Superior temporal gyrus (tissue), 1 donor: ENCODE measurements around the gene USE1.
A peak's percentile ranks its signal among the peaks of the same experiment; 100 is the strongest.

ENCODE experiments used
- DNase-seq: peaks from one replicate; pipeline ENCODE4 v3.0.0-alpha.2; 2016; ENCODE audit errors: extremely low spot score

Gene USE1

DNA sequence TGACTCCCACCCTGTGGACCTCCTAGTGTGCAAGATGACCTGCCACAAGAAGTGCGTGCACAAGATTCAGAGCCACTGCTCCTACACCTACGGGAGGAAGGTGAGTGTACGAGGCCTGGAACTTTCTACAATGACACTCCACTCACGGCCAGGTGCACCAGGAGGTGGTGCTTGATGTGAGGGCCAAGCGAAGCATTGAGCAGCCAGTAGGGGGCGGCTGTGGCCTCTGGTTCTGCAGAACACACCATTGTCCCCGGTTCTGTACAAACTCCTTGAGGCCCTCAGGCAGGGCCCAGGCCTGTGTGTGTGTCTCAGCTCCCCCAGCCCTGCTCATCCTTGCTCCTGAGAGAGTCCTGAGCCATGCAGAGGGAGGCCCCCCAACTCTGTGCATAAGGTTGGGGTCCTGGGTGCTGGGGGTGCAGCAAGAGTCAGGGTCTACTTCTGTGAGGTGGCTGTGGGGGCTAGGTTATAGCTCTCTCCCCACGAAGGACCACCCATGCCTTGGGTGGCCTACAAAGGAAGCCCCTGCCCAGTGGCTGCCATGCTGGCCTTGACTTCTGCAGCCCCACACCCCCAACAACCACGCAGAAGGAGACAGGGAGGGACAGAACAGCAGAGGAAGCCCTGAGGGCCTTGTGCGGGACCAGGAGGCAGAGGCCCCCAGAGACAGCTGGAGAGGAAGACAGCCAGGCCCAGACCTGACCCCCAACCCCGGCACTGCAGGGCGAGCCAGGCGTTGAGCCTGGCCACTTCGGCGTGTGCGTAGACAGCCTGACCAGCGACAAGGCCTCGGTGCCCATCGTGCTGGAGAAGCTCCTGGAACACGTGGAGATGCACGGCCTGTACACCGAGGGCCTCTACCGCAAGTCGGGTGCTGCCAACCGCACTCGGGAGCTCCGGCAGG, 9.7 kb upstream of the USE1 start:
- peak; percentile 54 for DNase-seq

DNA sequence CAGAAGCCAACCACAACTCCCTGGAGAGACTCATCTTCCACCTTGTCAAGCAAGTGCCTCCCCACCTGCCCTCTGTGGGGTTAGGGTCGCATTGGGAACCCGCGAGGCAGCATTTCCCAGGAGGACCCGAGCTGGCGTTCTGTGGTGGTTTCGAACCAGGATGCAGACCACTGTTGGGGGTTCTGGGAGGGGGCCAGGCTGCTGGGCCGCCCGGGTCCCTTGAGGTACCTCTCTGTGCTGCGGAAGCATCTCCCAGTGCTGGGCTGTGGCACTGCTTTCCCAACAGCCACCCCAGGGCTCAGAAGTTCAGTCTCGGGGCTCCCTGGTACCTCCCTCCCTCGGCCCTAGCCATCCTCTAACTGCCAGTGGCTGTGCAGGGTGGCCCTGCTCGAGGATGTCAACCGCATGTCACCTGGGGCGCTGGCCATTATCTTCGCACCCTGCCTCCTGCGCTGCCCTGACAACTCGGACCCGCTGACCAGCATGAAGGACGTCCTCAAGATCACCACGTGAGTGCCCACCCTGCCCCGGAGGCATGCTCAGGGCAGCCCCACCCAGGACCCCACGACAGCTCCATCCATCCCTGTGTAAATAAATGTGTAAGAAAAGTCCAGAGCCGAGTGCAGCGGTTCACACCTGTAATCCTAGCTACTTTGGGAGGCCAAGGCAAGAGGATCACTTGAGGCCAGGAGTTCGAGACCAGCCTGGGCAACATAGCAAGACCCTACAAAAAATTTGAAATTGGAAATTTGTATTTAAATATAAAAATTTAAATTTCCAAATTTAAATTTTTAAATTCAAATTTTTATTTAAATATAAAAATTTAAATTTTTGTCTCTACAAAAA, 8.2 kb upstream of the USE1 start:
- DNase-seq, result no peak

GRCh38 chr19:17209126-17210036, 5.8 kb upstream of the USE1 start:
- no peak for DNase-seq

DNA sequence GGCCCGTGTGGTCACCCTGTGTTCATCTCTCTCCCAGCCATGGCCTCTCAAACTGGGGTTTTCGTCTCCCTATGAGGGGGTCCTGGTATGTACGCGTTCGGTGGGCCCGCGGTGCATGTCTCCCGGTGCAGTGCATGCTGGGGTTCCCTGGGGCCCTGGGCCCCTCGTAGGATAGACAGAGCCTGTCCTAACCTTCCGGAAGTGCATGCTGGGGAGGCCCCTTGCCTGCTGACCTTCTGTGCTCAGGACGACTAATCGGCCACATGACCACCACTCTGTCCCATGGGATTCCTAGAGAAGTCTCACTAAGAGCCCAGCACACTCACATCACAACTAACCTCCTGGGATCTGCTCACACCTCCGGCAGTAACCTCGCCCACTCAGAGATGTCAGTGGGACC, 4.9 kb upstream of the USE1 start:
- DNase-seq, result no peak

DNA sequence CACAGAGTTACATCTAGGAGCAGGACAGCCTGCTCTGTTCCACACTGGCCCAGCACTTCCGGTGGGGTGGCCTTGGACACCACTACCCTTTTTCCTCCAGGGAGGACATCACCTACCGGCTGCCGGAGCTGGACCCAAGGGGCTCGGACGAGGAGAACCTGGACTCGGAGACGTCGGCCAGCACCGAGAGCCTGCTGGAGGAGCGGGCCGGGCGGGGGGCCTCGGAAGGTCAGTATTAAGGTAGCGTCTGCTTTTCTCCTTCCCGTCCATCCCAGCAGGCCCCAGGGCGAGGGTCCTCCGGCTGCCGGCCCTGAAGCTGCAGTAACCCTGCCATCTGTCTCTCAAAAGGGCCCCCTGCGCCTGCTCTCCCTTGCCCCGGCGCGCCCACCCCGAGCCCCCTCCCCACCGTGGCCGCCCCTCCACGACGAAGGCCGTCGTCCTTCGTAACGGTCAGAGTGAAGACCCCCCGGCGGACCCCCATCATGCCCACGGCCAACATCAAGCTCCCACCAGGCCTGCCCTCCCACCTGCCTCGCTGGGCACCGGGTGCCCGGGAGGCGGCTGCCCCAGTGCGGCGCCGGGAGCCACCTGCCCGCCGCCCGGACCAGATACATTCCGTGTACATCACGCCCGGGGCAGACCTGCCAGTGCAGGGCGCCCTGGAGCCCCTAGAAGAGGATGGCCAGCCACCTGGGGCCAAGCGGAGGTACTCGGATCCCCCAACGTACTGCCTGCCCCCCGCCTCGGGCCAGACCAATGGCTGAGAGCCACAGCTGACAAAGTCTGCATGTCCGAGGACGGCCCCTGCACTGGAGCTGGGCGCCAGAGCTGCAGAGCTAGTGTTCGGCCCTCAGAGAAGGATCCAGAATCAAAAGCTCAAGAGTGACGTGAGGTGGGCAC, 3.4 kb upstream of the USE1 start:
- DNase-seq, result no peak

DNA sequence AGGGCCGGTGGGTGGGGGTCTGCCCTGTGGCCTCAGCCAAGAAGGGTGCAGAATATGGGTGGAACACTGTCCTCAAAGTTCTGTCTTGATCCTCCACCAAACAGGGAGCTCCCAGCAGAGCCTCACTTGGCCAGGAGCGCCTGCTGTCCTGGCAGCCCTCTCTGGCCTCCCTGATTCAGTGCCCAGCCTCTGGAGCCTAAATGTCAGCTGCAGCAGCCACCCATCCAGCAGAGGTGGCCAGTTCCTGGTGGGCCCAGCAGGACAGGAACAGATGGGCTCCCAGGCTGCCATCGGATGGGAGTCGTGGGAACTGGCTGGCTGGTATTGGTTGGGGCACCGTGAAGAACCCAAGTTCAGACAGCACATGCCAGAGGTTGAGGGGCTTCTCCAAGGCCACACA, 1.8 kb upstream of the USE1 start:
- no peak for DNase-seq

- no peak for DNase-seq
Observed at GRCh38 chr19:17214508-17215126, 540 bp upstream of the USE1 start.

- no peak for DNase-seq
Observed at GRCh38 chr19:17216058-17216670, 1.0 kb downstream of the USE1 start.

- no peak for DNase-seq
Observed at GRCh38 chr19:17219286-17219685, 4.1 kb downstream of the USE1 start.

DNA sequence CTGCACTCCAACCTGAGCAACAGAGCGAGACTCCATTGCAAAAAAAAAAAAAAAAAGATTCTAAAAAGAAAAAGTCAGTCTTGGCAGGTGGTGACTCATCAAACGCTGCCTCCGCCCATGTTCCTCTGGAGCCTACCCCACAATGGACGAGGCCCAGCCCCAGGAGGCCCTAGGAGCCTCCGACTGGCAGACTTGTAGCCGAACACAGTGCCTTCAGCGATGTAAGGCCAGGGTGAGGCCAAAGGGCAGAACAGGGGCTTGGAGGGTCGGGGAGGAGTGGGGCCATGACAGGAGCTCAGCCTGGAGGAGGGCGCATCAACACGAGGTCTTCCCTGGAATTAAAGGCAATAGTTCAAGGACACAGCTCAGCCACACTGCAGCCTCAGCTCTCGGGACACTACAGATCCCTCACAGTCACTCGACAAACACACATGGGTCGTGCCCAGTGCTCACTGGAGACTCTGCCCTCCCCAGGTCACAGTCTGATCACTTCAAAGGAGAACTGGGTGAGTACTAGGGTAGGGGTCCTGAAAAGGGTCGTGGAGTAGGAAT, 5.1 kb downstream of the USE1 start:
- no peak for DNase-seq

GRCh38 chr19:17225053-17225452, 9.9 kb downstream of the USE1 start:
- no peak for DNase-seq

- peak; percentile 99 for DNase-seq
Observed at GRCh38 chr19:17226002-17226933, 11.1 kb downstream of the USE1 start, which contains the start of gene OCEL1. TSS of gene OCEL1 (plus strand) at chr19:17226226. CDS start at chr19:17226248, 22 bp downstream.

GRCh38 chr19:17227798-17228367, 12.7 kb downstream of the USE1 start:
- DNase-seq, result no peak

- DNase-seq, result no peak
Observed at GRCh38 chr19:17229890-17230289, 14.7 kb downstream of the USE1 start.

GRCh38 chr19:17232258-17232657, 17.1 kb downstream of the USE1 start:
- no peak for DNase-seq

DNA sequence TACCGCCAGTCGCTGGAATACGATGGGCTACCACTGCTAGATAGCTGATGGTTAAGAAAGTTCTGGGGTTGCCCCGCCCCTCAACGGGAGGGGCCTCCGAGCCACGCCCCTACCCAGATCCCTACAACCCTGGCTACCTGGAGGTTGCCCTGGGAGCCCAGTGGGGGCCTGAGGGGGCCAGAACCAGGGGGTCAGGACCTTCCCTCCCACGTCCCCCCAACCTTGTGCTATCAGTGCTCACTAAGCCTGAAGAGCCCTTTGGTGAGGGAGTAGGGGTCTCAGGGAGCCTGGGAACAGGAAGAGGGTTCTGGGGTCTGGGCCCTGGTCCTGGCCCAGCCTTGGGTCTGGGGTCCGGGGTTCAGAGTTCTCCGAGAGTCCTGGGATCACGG, 19.7 kb downstream of the USE1 start:
- no peak for DNase-seq

GRCh38 chr19:17235300-17235970, 20.3 kb downstream of the USE1 start:
- peak; percentile 75 for DNase-seq
